Upper lobe of left lung (tissue), 6 donors: Measurements from ENCODE around the gene JAKMIP2. TPM values are rescaled to one million over a fixed set of nuclear protein-coding genes. Genes with fewer than 3 reads are reported as not detected.

Source experiments
- ATAC-seq, 2 donors: fragments of 200-7000 bp; cut with Tn5 transposase; one replicate each; pipeline ENCODE4 v1.9.1; 2022; ENCODE audit warnings: mild to moderate bottlenecking in 2 of 2, moderate library complexity in 2 of 2; ENCODE audit not compliant: low FRiP score in 2 of 2
- DNase-seq, 2 donors: peaks; one replicate each; pipeline ENCODE4 v3.0.0-alpha.2; 2019 to 2020
- H3K27ac ChIP-seq, 4 donors: fragments of 200-600 bp; sonication (generic); one replicate each; pipeline ENCODE4 v1.5.1; 2016 to 2019
- H3K27me3 ChIP-seq, 4 donors: fragments of 200-600 bp; sonication (generic); one replicate each; pipeline ENCODE4 v1.5.1; 2017 to 2019
- H3K36me3 ChIP-seq, 4 donors: fragments of 200-600 bp; sonication (generic); one replicate each; pipeline ENCODE4 v1.5.1; 2016 to 2019
- H3K4me1 ChIP-seq, 4 donors: fragments of 200-600 bp; sonication (generic); one replicate each; pipeline ENCODE4 v1.5.1; 2018 to 2019
- H3K4me3 ChIP-seq, 4 donors: fragments of 200-600 bp; sonication (generic); one replicate each; pipeline ENCODE4 v1.5.1; 2017 to 2019; ENCODE audit warnings: mild to moderate bottlenecking in 2 of 4, moderate library complexity in 1 of 4
- H3K9me3 ChIP-seq, 4 donors: fragments of 200-600 bp; sonication (generic); one replicate each; pipeline ENCODE4 v1.5.1; 2018 to 2019
- EP300 ChIP-seq, 4 donors: sonication (generic); formaldehyde crosslinking; IDR thresholded peaks; one replicate each; pipeline ENCODE4 v1.5.1; 2017; ENCODE audit warnings: antibody characterized with exemption in 4 of 4, control low read depth in 2 of 4
- POLR2A ChIP-seq, 4 donors: fragments of 450-650 bp; IDR thresholded peaks; one replicate each; pipeline ENCODE4 v1.5.1; 2016 to 2017; ENCODE audit warnings: antibody characterized with exemption in 4 of 4, mild to moderate bottlenecking in 2 of 4
- POLR2AphosphoS5 ChIP-seq, 2 donors: sonication (generic); formaldehyde crosslinking; IDR thresholded peaks; one replicate each; pipeline ENCODE4 v1.5.1; 2017; ENCODE audit warnings: antibody characterized with exemption in 2 of 2
- WGBS, 2 donors: methylation state at CpG; one replicate each; pipeline ENCODE4 v1.1.5; 2017 to 2018; 5-methylcytosine and 5-hydroxymethylcytosine counted together
- total RNA-seq, 6 donors: library from RNA; depleted of rRNA in 4 of 6; stranded (reverse); fragments of >200 nt in 4 of 6; gene quantifications; one replicate each; pipeline versions ENCODE4 v1.1.0 to v1.2.1, GENCODE V29; 2016 to 2021
- TF ChIP-seq, protein P1 (sequence below), 6 experiments: fragments of 450-650 bp in 4 of 6; fragments of 200-600 bp in 2 of 6; sonication (generic) in 2 of 6; IDR thresholded peaks; one replicate each; pipeline ENCODE4 v1.5.1; 2016 to 2019; ENCODE audit warnings: antibody characterized with exemption in 6 of 6
- donor health status: DM: no; HTN: no; CAD: no; lungs with moderate emphysema.
- donor health status: DM: no; HTN: yes; CAD: no; lungs with severe emphysema.

Gene JAKMIP2
- total RNA-seq, 6 donors from 2014 or later, result 0.91 to 8.4 (median 6.0) TPM

DNA sequence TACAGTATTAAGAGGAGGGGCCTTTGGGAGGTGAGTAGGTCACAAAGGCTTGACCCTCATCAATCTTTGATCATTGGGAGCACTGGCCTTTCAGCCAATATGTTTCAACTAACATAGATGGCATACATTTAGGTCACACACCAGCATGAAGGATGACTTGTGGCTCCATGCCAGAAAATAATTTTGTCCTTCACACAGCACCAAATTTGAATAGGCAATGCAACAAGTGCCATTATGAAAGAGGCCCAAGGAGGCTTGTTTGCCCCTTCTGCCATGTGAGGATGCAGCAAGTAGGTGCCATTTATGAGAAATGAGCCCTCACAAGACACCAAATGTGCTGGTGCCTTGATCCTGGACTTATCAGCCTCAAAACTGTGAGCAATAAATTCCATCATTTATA lies 81.1 kb downstream of the JAKMIP2 start:
- no peak for DNase-seq
- no peaks in the 10 kb centered on the region for H3K27me3 ChIP-seq
- H3K36me3 ChIP-seq, result no peaks in the 10 kb centered on the region
- TF ChIP-seq POLR2A (IDR thresholded peaks at IDR 0.05) (no peak), EP300 (IDR thresholded peaks at IDR 0.05) (no peak), POLR2AphosphoS5 (IDR thresholded peaks at IDR 0.05) (no peak)
- TF ChIP-seq, protein P1, sequence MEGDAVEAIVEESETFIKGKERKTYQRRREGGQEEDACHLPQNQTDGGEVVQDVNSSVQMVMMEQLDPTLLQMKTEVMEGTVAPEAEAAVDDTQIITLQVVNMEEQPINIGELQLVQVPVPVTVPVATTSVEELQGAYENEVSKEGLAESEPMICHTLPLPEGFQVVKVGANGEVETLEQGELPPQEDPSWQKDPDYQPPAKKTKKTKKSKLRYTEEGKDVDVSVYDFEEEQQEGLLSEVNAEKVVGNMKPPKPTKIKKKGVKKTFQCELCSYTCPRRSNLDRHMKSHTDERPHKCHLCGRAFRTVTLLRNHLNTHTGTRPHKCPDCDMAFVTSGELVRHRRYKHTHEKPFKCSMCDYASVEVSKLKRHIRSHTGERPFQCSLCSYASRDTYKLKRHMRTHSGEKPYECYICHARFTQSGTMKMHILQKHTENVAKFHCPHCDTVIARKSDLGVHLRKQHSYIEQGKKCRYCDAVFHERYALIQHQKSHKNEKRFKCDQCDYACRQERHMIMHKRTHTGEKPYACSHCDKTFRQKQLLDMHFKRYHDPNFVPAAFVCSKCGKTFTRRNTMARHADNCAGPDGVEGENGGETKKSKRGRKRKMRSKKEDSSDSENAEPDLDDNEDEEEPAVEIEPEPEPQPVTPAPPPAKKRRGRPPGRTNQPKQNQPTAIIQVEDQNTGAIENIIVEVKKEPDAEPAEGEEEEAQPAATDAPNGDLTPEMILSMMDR (IDR thresholded peaks at IDR 0.05), result no peak
- H3K9me3 ChIP-seq, result peaks cover 0 to 10% (median 9%) of the 10 kb centered on the region in 4 donors
- H3K27ac ChIP-seq, result no peak overlapping the region
- no peak overlapping the region for H3K4me3 ChIP-seq
- no peak for ATAC-seq
- no peaks in the 10 kb centered on the region for H3K4me1 ChIP-seq

GRCh38 chr5:147699496-147700088 lies 82.9 kb downstream of the JAKMIP2 start:
- no peak for ATAC-seq
- no peak overlapping the region for H3K27ac ChIP-seq
- TF ChIP-seq, protein P1 (IDR thresholded peaks at IDR 0.05), result no peak
- TF ChIP-seq POLR2A (IDR thresholded peaks at IDR 0.05), result no peak
- no peak for TF ChIP-seq POLR2AphosphoS5 (IDR thresholded peaks at IDR 0.05)
- TF ChIP-seq EP300 (IDR thresholded peaks at IDR 0.05), result no peak
- no peaks in the 10 kb centered on the region for H3K4me1 ChIP-seq
- H3K27me3 ChIP-seq, result no peaks in the 10 kb centered on the region
- no peaks in the 10 kb centered on the region for H3K36me3 ChIP-seq
- DNase-seq, result no peak
- H3K9me3 ChIP-seq, result peaks cover 0 to 10% (median 9%) of the 10 kb centered on the region in 4 donors
- H3K4me3 ChIP-seq, result no peak overlapping the region
- WGBS, 2 donors, result 81 to 85% methylated on average over 3 of the region's 3 CpGs

DNA sequence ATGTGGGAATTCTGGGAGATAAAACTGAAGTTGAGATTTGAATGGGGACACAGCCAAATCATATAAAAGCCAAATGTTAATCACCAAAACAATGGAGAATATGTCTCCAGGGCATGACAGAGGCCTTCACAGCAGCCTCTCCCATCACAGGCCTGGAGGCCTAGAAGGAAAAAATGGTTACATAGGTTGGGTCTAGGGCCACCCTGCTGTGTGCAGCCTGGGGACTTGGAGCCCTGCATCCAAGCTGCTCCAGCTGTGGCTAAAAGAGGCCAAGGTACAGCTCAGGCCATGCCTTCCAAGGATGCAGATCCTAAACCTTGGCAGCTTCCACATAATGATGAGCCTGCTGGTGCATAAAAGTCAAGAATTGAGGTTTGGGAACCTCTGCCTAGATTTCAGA lies 85.1 kb downstream of the JAKMIP2 start:
- no peak for ATAC-seq
- DNase-seq, result no peak
- Histone ChIP-seq H3K36me3 (no peaks in the 10 kb centered on the region), H3K4me1 (no peaks in the 10 kb centered on the region), H3K27me3 (no peaks in the 10 kb centered on the region), H3K9me3 (peaks cover 0 to 10% (median 9%) of the 10 kb centered on the region in 4 donors), H3K4me3 (no peak overlapping the region), H3K27ac (no peak overlapping the region)
- TF ChIP-seq, protein P1 (IDR thresholded peaks at IDR 0.05), result no peak
- no peak for TF ChIP-seq EP300 (IDR thresholded peaks at IDR 0.05)
- TF ChIP-seq POLR2AphosphoS5 (IDR thresholded peaks at IDR 0.05), result no peak
- TF ChIP-seq POLR2A (IDR thresholded peaks at IDR 0.05), result no peak

GRCh38 chr5:147694772-147695171 lies 87.8 kb downstream of the JAKMIP2 start:
- no peak for DNase-seq

More at GRCh38 chr5:147694772-147695171, 87.8 kb downstream of the JAKMIP2 start:
- Histone ChIP-seq H3K4me3 (no peak overlapping the region), H3K36me3 (no peaks in the 10 kb centered on the region), H3K27ac (no peak overlapping the region), H3K4me1 (no peaks in the 10 kb centered on the region), H3K27me3 (no peaks in the 10 kb centered on the region), H3K9me3 (peaks cover 0 to 10% (median 9%) of the 10 kb centered on the region in 4 donors)
- TF ChIP-seq EP300 (IDR thresholded peaks at IDR 0.05) (no peak), POLR2AphosphoS5 (IDR thresholded peaks at IDR 0.05) (no peak), POLR2A (IDR thresholded peaks at IDR 0.05) (no peak)
- TF ChIP-seq, protein P1 (IDR thresholded peaks at IDR 0.05), result no peak
- 69 to 75% methylated on average over 2 of the region's 2 CpGs for WGBS, 2 donors
- no peak for ATAC-seq
